ENCODE measurements around the gene TBCCD1. TPM values are rescaled to one million over a fixed set of nuclear protein-coding genes. Genes with fewer than 3 reads are reported as not detected.
"Not testable (repeated sequence)": the region's sequence is repeated elsewhere in the genome, so short reads cannot be mapped to it uniquely, and the experiment has no call there.

Gene TBCCD1
- total RNA-seq, 1 donor from 2014 or later: 7.1 TPM

- ATAC-seq: peak; percentile 98
- intact Hi-C loops (cut with micrococcal nuclease): no loop called here
- DNase-seq: peak; percentile 86
These were observed 31.1 kb upstream of the TBCCD1 start for GRCh38 chr3:186598108-186598784.

- intact Hi-C loops (cut with micrococcal nuclease): no loop called here
- no peak for ATAC-seq
- no peak for DNase-seq
These were observed 29.6 kb upstream of the TBCCD1 start for GRCh38 chr3:186596568-186597287.

GRCh38 chr3:186594591-186595113 is 27.5 kb upstream of the TBCCD1 start:
- ATAC-seq: no peak
- no peak for DNase-seq
- intact Hi-C loops (cut with micrococcal nuclease): no loop called here

GRCh38 chr3:186593862-186594261 is 26.7 kb upstream of the TBCCD1 start:
- DNase-seq (no peak), ATAC-seq (no peak)
- intact Hi-C loops (cut with micrococcal nuclease): no loop called here

- intact Hi-C loops (cut with micrococcal nuclease): no loop called here
- DNase-seq: no peak
- ATAC-seq: no peak
These were observed 25.5 kb upstream of the TBCCD1 start for GRCh38 chr3:186592682-186593081.

GRCh38 chr3:186590580-186591295 is 23.6 kb upstream of the TBCCD1 start:
- DNase-seq: no peak
- no peak for ATAC-seq

GRCh38 chr3:186589856-186590579 is 22.9 kb upstream of the TBCCD1 start:
- ATAC-seq: no peak
- intact Hi-C loops (cut with micrococcal nuclease): no loop called here

More at GRCh38 chr3:186590580-186591295, 23.6 kb upstream of the TBCCD1 start:
- intact Hi-C loops (cut with micrococcal nuclease): no loop called here

GRCh38 chr3:186589121-186589520 is 22.0 kb upstream of the TBCCD1 start:
- intact Hi-C loops (cut with micrococcal nuclease): no loop called here
- ATAC-seq: no peak
- DNase-seq: no peak

More at GRCh38 chr3:186589856-186590579, 22.9 kb upstream of the TBCCD1 start:
- DNase-seq: no peak

GRCh38 chr3:186588632-186589031 is 21.5 kb upstream of the TBCCD1 start:
- no peak for DNase-seq
- intact Hi-C loops (cut with micrococcal nuclease): no loop called here
- ATAC-seq: no peak

GRCh38 chr3:186587183-186587582 is 20.0 kb upstream of the TBCCD1 start:
- intact Hi-C loops (cut with micrococcal nuclease): no loop called here
- ATAC-seq: no peak
- no peak for DNase-seq

- ATAC-seq; intact Hi-C loops (cut with micrococcal nuclease); DNase-seq: not testable (repeated sequence)
These were observed 19.1 kb upstream of the TBCCD1 start for GRCh38 chr3:186586245-186586644.

GRCh38 chr3:186583831-186584230 is 16.7 kb upstream of the TBCCD1 start:
- DNase-seq (no peak), ATAC-seq (no peak)
- intact Hi-C loops (cut with micrococcal nuclease): no loop called here

GRCh38 chr3:186582541-186582940 is 15.4 kb upstream of the TBCCD1 start:
- DNase-seq: no peak
- ATAC-seq: no peak
- intact Hi-C loops (cut with micrococcal nuclease): no loop called here

GRCh38 chr3:186580785-186581184 is 13.6 kb upstream of the TBCCD1 start:
- intact Hi-C loops (cut with micrococcal nuclease): no loop called here
- DNase-seq: no peak
- no peak for ATAC-seq

- intact Hi-C loops (cut with micrococcal nuclease): no loop called here
- DNase-seq (no peak), ATAC-seq (no peak)
These were observed 10.4 kb upstream of the TBCCD1 start for GRCh38 chr3:186577521-186577920.

- intact Hi-C loops (cut with micrococcal nuclease): no loop called here
- DNase-seq (no peak), ATAC-seq (no peak)
These were observed 4.5 kb upstream of the TBCCD1 start for GRCh38 chr3:186571644-186572013.

- no peak for DNase-seq
- ATAC-seq: no peak
- intact Hi-C loops (cut with micrococcal nuclease): no loop called here
These were observed 4.0 kb upstream of the TBCCD1 start for GRCh38 chr3:186570941-186571643.

- DNase-seq (peak; percentile 98), ATAC-seq (peak; percentile 91)
- intact Hi-C loops (cut with micrococcal nuclease): no loop called here
These were observed 3.2 kb upstream of the TBCCD1 start, which contains the start of gene DNAJB11 for GRCh38 chr3:186570096-186570940. Gene DNAJB11, plus strand, starts transcription at chr3:186570720. Its CDS starts 178 bp downstream, at chr3:186570898.

Data from left ventricle myocardium superior (tissue), 1 donor.